ENCODE results near the gene TFAP2B.
A peak's percentile ranks its signal among the peaks of the same experiment; 100 is the strongest.

The TFAP2B gene
- long read RNA-seq, donor 1, transcript TFAP2B-203 (2 exons, 835 nt), result major isoform, 8 of 8 reads
- long read RNA-seq, donor 1, partial matches to known transcripts, result 0 of 8 reads
- long read RNA-seq, donor 1, other reads (novel, unspliced or antisense), result 0 of 8 reads
- long read RNA-seq, donor 2, partial matches to known transcripts, result 0 of 4 reads
- long read RNA-seq, donor 2, other reads (novel, unspliced or antisense), result 0 of 4 reads
- long read RNA-seq, donor 3, partial matches to known transcripts, result 0 of 3 reads
- long read RNA-seq, donor 3, other reads (novel, unspliced or antisense), result 0 of 3 reads
- long read RNA-seq, donor 4, partial matches to known transcripts, result 0 of 4 reads
- long read RNA-seq, donor 4, other reads (novel, unspliced or antisense), result 0 of 4 reads
- long read RNA-seq, donor 5, transcript TFAP2B-203 (2 exons, 835 nt), result major isoform, 7 of 7 reads
- long read RNA-seq, donor 5, partial matches to known transcripts, result 0 of 7 reads
- long read RNA-seq, donor 5, other reads (novel, unspliced or antisense), result 0 of 7 reads
- long read RNA-seq, donor 6, transcript TFAP2B-203 (2 exons, 835 nt), result major isoform, 10 of 17 reads
- long read RNA-seq, donor 6, partial matches to known transcripts, result 0 of 17 reads
- long read RNA-seq, donor 6, other reads (novel, unspliced or antisense), result 7 of 17 reads
- long read RNA-seq, donor 7, full-length matches to known transcripts, result 33 of 39 reads
- long read RNA-seq, donor 7, partial matches to known transcripts, result 6 of 39 reads
- long read RNA-seq, donor 7, other reads (novel, unspliced or antisense), result 0 of 39 reads
- long read RNA-seq, donor 8, full-length matches to known transcripts, result 15 of 22 reads
- long read RNA-seq, donor 8, partial matches to known transcripts, result 7 of 22 reads
- long read RNA-seq, donor 8, other reads (novel, unspliced or antisense), result 0 of 22 reads

DNA sequence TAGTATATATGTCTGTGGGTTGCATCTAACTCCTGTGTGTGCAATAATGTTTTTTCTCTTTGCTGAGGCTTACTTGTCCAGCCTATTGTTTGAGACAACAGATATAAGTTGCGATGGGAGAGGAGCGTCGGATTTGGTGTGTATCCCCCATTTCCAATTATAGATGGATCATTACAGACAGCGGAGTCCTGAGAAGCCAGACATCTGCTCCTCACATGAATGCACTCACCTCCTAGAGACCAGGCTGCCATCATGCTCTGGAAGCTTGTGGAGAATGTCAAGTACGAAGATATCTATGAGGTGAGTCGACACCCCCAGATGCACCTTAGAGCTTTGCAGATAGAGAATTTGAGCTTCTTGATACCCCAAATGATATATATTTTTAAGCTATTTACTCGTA, at the start of gene TFAP2B:
TFAP2B (plus strand) TSS at position 199 of the 400 bp plus-strand sequence; CDS start at position 220, 21 bp downstream.
- DNase-seq, result peak; percentile 53

DNA sequence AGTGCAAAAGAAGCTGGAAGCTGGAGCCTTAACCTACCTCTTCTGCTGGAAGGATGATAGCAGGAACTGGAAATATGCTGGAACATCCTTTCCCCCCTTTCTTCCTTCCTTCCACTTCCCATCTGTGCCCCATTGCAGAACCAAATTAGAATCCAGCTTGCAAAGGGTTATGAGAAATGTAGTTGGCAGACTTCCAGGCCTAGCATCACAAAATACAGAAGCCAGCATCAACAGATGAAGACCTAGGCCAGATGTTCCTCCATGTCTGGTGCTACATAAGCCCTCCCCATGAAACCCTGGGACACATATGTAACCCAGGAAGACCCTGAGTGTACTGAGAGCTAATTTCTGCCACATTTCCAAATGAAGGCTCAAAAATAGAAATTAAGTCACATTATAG, 40.0 kb upstream of the TFAP2B start:
- DNase-seq, result no peak

DNA sequence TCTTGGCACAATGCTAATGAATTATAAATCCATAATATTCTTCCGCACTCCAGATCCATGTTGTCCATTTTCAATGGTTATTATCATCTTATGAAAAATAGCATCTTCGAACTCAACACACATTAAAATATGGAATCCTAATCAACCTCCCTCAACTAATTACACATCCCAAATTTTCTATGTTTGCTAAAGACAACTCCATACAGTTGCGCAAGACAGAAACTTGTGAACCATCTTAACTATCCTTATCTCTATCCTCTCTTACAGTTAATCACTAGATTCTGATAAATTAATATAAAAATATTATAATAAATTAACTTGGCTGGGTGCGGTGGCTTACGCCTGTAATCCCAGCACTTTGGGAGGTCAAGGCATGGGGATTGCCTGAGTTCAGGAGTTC, 38.3 kb upstream of the TFAP2B start:
- no peak for DNase-seq

DNA sequence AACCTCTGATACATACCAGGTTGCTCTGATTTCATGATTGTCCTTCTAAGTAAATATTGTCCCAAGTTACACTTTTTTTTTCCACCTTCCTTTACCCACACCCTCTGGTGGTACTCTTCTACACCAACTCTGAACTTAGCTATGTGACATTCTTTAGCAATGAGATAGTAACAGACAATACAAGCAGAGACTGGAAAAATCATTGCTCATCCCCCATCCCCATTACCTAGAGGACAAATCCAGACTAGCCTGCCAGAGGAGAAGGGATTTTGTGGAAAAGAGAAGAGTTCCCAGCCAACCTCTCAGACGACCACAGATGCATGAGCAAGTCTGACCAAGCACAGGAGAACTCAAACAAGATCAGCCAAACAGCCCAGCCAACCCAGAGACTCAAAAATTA, 32.8 kb upstream of the TFAP2B start:
- DNase-seq, result no peak

DNA sequence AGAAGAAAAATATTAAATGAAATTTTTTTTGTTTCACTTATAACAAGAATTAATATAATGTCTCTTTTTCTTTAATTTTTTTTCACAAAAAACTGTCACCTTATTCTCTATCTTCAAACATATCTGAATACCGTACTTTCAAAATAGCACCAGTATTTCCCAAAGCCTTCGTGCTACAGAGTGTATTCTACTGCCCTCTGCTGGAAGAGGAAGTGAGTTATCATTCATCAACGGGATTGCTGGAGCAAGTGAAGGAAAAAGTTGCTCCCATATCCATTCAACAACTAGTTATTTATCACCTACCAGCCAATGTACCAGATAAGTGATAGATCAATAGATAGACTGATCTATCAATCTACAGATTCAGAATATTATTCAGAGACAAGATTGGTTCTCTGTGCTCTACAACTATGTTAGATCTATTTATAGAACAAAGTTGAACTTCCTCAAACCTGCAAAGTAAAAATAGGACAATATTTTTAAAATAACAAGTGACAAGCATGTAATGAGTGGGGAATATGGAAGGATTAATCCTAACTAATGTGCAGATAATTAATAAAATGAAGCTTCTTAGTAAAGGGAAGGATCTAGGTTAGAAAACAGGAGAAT, 26.7 kb upstream of the TFAP2B start:
- DNase-seq, result peak; percentile 4

DNA sequence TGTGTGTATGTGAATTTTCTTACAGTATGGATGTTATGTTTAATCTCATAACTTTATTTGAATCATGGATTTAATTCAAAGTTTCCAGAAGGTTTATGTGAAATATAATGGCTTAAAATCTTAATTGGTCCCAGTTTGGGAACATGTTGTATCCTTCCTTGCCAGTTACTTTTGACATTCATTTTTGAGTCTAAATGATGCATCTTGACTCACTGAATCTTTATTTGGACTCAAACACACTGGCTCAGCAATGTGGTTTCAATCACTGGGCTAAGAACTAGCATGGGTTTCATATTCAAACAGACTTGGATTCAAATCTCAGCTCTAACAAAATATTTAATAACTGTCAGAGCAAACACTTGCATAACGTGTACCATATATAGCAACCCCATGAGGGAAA, 25.9 kb upstream of the TFAP2B start:
- no peak for DNase-seq

DNA sequence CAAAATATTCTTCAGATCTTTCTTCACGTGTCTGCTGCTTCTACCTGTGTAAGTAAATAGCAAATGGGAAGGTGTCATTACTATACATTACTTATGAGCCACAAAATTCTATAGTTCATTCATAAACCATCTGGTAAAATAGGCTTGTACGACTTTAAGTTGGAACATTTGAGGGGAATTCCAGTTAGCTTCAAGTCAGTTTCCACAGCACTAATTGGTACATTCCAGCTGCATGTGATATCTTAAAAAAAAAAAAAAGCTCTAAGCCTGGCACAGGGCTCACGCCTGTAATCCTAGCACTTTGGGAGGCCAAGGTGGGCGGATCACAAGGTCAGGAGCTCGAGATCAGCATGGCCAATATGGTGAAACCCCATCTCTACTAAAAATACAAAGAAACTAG, 23.1 kb upstream of the TFAP2B start:
- DNase-seq, result no peak

DNA sequence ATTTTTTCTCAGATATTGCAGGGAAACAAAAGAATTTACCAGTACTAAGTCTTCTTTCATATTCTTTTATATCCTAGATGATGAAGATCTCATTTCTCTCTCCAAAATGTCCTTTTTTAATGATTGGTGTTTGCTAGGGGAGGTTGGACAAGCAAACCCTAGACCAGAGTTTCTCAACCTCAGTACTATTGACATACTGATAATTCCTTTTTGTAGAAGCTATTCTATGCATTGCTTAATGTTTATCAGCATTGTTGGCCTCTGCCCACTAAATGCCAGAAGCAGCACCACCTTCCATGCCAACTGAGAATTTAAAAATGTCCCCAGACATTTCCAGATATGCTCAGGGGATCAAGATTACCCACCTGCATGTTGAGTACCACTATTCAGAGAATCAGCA, 14.4 kb upstream of the TFAP2B start:
- no peak for DNase-seq

DNA sequence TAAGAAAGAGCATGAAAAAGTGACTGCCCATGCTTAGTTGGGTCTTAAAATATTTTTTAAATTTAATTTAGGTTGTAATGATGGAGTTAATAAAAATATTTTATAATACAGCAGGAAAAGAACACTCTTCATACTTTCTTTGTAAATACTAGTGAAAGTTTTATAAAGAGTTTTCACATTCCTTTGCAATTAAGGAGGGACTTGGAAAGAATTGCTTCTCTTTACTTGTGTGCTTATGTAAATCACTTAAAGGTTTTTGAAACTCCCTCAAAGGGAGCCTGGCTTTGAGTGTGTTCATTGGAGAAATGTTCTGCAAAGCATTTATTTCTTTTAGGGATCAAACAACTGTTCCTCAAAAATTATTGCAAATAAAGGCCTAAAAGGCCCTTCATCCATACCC, 11.6 kb upstream of the TFAP2B start:
- DNase-seq, result no peak

DNA sequence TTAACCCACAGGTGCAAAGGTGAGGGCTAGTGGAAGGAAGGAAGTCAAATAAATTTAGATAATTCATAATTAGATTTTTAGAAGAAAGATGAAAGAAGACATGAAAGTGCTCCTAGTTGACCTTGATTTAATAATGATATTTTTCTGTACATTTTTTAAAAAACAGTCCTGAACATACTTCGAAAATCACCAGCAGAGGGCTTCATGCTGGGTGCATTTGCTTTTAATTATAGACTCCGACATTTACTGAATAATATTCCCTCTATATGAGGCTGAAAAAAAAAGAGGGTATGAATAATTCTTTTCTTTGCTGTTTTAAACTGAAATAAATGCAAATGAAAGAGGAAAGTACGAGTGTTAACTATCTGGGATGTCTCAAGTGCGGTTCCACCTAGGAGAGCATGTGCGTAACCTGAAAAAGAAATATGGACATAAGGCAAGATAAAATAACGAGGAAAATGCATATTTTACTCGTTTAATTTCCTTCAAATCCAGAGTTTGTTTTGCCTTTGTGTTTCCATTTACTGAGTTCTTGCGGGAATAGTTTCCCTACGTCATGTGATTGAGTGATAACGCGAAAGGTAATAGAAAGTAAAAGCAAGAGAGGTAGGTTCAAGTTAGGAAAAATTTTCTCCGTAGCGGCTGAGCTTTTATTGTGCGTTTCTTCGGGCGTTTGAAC, 3.1 kb upstream of the TFAP2B start:
- peak; percentile 56 for DNase-seq

DNA sequence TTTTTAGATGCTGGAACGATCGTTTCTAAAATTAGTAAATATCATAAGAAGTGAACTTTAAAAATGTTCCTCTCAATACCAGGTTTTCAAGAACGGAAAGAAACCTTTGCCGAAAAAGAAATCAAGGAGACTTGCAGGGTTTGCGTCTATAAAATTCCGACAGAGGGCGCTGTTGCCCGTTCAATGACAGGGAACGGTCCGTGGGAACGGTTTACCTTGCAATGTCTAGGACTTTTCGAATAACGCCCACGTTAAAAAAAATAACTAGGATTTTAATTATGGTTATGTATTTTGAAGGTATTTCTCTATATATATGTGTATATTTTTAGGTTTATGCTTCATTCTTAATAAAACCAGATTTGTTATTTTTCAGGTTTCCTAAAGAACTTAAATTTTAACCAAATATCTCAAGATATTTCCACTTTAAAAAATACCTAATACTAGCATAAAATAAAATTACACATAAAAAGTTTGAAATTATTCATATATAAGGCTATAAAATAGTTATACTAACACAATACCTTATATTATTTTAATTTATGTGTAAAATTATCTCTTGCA, 2.5 kb upstream of the TFAP2B start:
- no peak for DNase-seq

DNA sequence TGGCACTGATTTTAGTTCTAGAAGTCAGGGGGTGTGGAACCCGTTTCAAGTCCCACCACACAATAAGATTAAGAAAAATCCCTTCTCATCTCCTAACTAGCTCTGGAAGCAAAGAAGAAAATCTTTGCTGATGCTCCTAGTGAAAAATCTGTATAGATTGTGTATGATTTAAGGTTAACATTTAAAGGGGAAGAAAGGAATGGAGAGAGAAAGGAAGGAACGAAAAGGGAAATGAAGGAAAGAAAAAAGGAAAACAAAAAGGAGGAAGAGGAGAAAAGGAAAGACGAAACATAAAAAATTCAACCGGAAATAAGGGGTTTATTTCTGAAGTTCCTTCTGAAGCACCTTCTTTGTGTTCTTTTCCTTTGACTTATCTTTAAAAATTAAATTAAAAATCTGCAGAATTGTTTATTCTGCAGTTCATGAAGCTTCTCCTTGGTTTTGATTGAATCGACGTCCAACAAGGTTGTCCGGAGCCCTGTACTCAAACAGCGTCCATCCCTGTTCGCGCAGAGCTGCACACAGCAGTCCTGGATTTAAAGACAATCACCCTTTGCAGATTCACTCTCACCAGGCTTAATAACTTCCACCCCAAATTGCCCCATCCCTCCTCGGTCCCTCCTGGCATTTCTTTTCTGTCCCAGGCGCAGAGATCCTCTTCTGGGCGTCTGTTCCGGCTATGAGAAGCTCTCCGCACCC, 1.6 kb upstream of the TFAP2B start:
- DNase-seq, result peak; percentile 53

DNA sequence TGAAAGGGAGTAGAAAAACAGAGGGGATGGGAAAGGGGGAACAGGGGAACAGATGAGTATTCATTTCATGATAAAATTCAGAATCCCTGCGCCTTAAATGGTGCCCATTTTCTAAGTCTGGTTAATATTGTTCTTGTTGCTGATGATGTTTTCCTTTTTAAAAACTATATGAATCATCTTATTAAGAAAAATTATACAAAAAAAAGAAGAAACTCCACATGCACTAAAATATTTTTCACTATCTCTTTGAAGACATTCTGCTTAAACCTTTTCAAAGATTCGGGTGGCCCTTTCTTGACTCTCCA, 1.1 kb upstream of the TFAP2B start:
- DNase-seq, result no peak

DNA sequence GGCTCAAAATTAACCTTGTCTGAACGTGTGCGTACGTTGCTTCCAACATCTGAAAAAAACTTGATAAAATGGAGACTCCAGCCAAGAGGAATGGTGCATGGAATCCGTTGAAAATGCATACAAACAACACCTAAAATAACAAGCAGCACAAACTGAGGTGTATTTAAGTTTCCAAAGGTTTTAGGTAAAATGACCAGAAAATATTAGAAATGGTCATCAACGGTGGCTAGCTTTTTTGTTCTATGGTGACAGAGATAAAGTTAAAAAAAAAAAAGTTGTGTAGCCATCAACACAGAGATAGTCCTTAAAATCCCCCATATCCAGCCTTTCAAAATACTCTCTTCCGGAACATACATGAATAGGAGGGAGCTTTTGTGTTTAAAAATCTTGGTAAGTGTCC, 651 bp upstream of the TFAP2B start:
- no peak for DNase-seq

DNA sequence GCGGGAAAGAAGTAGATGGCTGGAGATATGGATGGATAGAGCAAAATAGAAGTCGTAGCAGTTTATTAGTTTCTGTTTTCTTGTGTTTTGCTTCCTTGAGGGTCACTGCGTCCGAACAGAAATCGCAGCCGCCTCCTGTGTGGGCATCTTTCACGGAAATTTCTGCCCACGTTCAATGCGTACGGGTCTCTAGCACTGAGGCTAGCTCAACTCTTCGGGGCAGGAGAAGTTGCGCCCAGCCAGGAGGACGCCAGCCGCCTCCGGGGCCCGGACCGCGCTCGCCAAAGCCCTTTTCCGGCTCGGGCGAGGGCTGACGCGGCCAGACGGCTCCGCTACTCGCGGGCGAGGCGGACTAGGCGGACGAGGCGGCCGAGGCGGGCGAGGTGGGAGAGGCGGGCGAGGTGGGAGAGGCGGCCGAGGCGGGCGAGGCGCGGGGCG, 814 bp downstream of the TFAP2B start:
- DNase-seq, result peak; percentile 74

DNA sequence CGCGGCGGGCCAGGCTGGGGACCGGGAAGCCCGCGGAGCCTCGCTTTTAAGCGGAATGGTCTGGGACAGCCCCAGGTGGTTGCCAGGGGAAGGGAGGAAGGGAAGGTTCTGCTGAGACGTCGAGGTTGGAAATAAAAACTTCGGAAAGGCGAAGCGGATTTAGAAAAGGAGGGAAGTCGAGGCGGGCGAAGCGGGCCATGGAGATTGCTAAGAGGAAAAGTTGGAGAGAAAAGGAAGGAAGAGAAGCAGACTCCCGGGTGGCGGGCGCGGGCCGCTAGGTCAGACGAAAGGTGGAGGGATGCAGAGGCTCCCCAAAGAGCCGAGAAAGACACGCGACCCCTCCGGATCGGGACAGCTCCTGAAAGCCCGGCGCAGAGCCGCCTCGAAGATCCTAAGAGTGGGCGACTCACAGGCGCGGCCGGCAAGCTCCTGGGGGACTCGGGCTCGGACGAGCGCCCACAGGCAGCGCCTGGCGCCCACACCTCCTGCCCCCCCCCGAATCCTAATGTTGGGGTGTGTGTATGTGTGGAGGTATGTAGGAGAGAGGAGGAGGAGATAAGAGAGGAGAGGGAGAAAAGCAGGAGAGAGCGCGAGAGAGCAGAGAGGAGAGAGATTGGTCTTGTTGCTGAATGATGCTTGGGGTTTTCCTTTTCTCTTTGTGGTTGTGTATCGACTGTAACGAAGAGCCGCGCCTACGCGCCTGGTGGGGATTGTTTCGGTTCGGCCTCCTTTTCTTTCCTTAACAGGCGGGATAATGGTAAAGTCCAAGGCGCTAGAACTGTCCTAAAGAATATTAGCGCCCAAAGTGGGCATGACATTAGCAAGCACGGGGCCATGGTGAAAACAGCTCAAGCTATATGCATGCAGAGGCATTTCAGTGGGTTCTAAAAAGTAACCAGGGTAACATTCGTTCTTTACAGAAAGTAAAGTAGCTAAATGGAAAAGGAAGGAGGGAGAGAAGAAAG, 1.5 kb downstream of the TFAP2B start:
- DNase-seq, result peak; percentile 74

DNA sequence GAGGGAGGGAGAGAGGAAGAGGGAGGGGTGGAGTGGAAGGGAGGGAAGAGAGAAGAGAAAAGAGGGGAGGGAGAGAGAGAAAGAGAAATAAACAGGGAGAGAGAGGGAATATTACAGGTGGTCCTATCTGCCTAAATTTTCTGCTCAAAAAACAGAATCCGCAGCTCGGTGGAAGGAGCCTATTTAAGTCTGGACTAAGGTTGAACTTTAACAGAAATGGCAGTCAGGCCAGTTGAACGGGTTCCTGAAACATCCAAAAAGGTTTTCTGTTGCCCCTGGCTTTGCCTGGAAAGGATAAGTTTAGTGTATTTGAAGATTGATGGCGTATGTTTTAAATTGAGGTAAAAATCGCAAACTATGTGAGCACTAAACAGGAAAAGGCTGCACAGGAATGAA, 2.2 kb downstream of the TFAP2B start:
- DNase-seq, result peak; percentile 41

DNA sequence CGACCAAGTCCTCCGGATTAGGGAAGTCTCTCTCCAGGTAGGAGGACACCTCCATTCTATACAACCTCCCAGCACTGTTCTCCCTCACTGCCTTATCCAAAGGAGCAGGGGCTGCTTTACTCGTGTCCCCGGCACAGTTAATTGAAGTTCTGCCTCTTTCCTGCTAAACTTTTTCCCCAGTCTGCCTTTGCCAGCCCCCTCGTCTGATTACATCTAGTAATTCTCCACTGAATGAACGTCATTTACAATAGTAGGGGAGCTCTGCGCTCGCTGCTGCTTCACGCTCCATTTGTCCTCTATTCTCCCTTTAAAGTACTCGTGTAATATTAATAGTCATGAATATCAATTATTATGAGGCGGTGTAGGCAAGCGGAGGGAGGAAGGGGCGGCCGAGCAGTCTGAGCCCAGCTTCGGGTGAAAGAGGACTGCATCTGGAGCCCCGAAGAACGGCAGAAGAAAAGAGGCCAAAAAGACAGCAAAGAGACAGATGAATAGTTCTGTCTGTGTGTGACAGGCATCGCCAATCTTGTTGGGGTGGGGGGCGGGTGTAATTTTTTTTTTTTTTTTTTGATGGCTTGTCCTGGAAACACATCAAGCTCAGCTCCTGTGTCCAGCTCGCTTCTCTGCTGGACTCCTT, 2.9 kb downstream of the TFAP2B start:
- DNase-seq, result peak; percentile 54

DNA sequence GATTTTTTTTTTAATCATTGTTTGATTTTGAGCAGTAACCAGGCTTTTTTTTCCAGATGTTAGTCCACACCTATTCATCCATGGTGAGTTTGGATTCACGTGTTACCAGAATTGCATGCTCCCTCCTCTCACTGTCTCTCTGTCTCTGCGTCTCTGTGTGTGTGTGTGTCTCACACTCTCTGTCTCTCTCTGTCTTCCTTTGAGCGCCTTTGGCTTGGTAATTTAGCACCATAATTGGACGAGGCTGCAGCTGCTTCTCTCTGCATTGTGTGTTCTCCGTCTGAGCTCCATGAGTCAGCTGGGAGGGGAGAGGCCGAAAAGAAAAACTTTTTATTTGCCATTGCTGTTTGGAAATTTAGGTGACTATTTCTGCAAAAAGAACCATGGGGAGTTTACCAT, 3.4 kb downstream of the TFAP2B start:
- DNase-seq, result peak; percentile 43
